Fibroblast of lung (primary cell): ENCODE results near the gene TDRD15.

Source experiments
- CTCF ChIP-seq, 2 donors: IDR thresholded peaks in 1 of 2; conservative IDR thresholded peaks in 1 of 2; 1 replicate in 1 of 2; 2 replicates in 1 of 2; pipeline ENCODE4 v1.5.1; 2011 to 2012; ENCODE audit warnings: low read length in 2 of 2, control low read depth in 1 of 2, inconsistent platforms in 1 of 2, low read depth in 1 of 2, mild to moderate bottlenecking in 1 of 2
- EZH2 ChIP-seq: IDR thresholded peaks from 2 replicates; pipeline ENCODE4 v1.5.1; 2012; ENCODE audit warnings: low read length, control low read depth, mild to moderate bottlenecking; ENCODE audit errors: missing control alignments

DNA sequence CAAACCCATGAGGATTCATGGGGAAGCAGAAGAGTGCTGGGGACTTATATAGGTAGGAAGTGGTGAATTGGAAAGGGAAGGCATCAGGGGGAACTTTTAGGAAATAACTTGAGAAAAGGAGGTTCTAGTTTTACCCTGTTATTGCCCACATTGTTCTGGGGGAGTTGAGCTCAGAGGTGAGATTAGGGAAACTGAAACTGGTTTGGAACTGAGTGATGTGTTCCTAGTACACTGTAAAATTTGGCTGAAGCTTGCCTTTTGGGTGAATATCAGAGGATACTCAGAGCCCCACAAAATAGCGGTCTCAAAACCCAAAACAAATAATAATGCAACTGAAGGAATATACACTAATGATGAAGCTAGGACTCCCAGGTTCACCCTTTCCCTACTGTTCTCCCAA, 40.3 kb upstream of the TDRD15 start:
- no peak for TF ChIP-seq CTCF (conservative IDR thresholded peaks at IDR 0.05 in 1 of 2, IDR thresholded peaks at IDR 0.05 in 1 of 2; ENCODE audit: low read depth in 1 of 2, low read length in 2 of 2)
- no peak for TF ChIP-seq EZH2
